Left renal cortex interstitium (tissue), 4 donors: ENCODE results near the gene CD99. TPM values are rescaled to one million over a fixed set of nuclear protein-coding genes. Genes with fewer than 3 reads are reported as not detected.

Experiments used
- DNase-seq, 4 donors: peaks; one replicate each; pipeline ENCODE4 v3.0.0-alpha.2; 2013; ENCODE audit warnings: low read depth in 4 of 4, low spot score in 2 of 4, missing footprints in 1 of 4
- polyA plus RNA-seq, 4 donors: library from polyadenylated mRNA; unstranded; fragments of 120-200 nt; gene quantifications; one replicate each; pipeline ENCODE4 v1.2.1, GENCODE V29; 2013; ENCODE audit not compliant: insufficient read length in 4 of 4

Gene CD99, protein sequence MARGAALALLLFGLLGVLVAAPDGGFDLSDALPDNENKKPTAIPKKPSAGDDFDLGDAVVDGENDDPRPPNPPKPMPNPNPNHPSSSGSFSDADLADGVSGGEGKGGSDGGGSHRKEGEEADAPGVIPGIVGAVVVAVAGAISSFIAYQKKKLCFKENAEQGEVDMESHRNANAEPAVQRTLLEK
- 100 to 1,000 TPM; 201 to 291 (median 209) TPM for polyA plus RNA-seq

DNA sequence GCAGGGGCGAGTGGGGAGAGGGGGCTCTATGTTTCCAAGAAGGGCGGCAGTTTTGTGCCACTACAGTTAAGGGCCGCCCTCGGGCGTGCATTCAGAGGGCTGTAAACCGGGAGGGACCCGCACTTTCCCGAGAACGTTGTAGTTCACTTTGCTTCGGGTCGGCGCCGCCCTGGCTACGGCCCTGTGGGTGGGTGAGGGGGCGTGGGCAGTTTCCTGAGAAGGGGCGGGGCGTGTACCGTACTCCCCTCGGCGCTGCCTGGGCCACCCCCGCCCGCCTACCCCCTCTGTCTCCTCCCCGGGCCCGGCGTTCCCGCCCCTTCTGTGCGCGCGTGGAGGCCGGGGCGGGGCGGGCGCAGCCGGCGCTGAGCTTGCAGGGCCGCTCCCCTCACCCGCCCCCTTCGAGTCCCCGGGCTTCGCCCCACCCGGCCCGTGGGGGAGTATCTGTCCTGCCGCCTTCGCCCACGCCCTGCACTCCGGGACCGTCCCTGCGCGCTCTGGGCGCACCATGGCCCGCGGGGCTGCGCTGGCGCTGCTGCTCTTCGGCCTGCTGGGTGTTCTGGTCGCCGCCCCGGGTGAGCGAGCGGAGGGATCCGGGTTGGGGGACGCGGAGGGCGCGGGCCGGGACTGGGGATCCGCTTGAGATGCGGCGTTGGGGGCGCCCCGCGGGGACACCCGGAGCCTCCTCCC lies at the start of gene CD99:
TSS of gene CD99 (plus strand) at position 440 of the 687 bp plus-strand sequence. CDS start at position 506, 66 bp downstream.
- DNase-seq = peak; percentile 63 to 83 (median 73)

DNA sequence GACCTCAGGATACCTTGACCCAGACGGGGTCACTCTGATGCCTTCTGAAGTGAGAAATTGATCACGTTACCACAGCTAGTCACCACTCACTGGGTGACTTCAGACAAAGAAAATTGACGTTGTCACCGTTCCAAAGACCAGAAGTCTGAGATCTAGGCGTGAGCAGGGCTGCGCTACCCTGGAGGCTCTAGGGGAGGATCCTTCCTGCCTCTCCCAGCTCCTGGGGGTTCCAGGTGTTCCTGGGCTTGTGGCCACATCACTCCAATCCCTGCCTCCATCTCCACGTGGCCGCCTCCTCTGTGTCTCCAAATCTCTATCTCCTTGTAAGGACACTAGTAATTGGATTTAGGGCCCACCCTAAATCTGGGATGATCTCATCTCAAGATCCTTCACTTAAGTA lies 48.9 kb upstream of the CD99 start:
- DNase-seq = no peak

- no peak for DNase-seq
Measured at GRCh38 chrX:2642791-2643190, 48.3 kb upstream of the CD99 start.

- no peak for DNase-seq
Measured at GRCh38 chrX:2643880-2644279, 47.2 kb upstream of the CD99 start.

- no peak for DNase-seq
Measured at GRCh38 chrX:2645563-2645962, 45.5 kb upstream of the CD99 start.

GRCh38 chrX:2647627-2648026 lies 43.5 kb upstream of the CD99 start:
- DNase-seq = no peak

- DNase-seq = no peak
Measured at GRCh38 chrX:2650037-2650436, 41.1 kb upstream of the CD99 start.

- no peak for DNase-seq
Measured at GRCh38 chrX:2650865-2651264, 40.2 kb upstream of the CD99 start.

- no peak for DNase-seq
Measured at GRCh38 chrX:2652106-2652505, 39.0 kb upstream of the CD99 start.

DNA sequence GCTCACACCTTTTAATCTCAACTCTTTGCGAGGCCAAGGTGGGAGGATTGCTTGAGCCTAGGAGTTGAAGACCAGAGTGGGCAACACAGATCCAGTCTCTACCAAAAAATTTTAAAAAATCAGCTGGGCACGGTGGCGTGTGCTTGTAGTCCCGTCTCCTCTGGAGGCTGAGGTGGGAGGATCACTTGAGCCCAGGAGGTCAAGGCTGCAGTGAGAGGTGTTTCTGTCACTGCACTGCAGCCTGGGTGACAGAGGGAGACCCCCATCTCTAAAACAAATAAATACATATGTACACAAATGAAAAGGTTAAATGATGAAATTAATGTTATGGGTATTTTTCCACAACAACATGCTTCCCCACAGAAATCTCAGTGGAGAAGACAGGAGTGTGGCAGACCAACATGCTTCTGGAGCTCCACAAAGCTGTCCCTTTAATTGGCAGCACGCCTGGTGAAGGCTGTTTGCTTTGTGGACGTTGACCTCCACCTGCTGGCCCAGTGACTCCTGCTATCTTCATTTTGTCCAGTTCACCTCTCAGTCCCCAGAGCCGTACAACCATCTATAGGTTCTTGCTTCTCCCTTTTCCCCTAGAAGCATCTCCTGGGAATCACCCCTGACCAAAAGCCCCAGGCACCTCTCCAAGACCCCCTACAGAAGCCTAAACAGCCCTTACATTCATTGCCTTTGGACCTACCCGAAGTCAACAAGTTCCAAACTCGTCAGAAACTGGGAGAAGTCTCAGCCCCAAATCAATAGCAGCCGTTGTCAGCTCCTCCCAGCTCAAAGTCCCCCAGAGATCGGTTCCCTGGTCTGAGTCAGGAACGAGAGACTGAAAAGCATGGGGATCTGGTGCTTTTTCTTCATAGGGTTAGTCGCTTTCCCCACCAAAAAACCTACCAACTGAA lies 36.4 kb upstream of the CD99 start:
- no peak for DNase-seq

- no peak for DNase-seq
Measured at GRCh38 chrX:2656257-2656836, 34.7 kb upstream of the CD99 start.

DNA sequence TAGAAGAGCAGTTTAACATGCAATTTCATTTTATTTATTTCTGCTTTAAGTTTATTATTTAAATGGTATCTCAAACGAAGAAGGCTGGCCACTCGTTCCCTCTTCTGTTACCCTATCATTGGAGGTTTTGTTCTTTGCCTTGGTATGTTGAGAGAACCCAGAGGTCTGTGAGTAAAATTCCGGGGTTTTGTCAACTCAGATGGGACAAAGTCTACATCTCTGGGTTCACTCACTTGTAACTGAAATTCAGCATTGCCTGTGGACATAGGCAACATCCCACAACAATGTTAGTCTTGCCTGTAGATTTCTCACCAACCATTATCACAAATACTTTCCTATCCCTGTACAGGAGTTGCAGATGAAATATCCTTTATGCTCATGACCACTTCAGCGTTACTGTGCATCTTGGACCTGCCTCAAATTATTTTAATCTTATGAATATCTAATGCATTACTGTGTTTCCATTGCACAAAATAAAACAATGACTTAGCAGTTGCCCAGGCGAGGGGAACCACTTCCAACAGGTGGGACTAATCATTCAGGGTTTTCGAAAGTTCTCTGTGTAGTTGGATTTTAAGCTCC lies 33.5 kb upstream of the CD99 start:
- no peak for DNase-seq

DNA sequence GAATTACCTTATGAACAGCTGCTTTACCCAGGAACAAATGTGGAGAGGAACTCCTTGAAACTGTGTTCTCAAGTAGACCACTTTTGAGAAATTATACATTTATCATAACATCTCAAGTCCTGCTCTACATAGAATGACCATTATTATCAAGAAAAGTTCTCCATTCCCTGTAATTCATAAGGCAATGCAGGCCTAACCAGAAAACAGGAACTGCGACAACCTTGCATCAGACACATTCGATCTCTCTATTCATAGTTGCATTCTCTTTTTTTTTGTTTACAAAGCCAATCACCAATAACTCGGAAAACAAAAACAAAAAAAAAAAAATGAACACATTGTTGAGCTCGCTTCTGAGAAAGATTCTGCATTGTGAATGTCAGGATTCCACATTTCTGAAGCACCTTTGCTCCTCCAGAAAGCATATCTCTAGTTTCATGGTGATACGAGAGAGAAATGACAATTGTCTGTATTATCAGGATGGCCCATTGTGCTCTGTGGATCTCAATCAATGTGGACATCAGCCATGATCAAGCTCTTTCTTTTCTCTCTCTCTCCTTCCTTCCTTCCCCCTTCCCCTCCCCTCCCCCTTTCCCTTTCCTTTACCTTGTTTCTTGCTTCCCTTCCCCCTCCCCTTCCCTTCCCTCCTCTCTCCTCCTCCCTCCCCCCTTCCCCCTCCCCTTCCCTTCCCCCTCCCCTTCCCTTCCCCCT lies 32.4 kb upstream of the CD99 start:
- no peak for DNase-seq

GRCh38 chrX:2662586-2662985 lies 28.5 kb upstream of the CD99 start:
- DNase-seq = no peak

DNA sequence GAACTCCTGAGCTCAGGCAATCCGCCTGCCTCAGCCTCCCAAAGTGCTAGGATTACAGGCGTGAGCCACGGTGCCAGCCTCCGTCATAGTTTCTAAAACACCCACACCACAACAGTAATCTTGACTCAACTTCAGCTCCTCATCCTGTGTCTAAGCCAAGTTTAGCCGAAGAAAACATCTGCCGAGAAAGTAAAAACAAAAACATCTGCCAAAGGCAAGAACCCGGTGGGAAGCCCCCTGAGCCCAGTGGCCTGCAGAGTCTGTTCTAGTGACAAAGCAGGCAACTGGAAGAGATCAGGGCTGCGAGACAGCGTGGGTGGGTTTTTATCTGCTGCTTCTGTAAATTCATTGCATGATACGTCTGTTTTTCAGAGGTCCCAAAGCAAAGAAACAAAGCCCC lies 26.6 kb upstream of the CD99 start:
- peak in 3 of 4 donors; percentile 32 to 55 (median 44) for DNase-seq

- DNase-seq = no peak
Measured at GRCh38 chrX:2665387-2666304, 25.4 kb upstream of the CD99 start.

- no peak for DNase-seq
Measured at GRCh38 chrX:2666491-2666890, 24.6 kb upstream of the CD99 start.

DNA sequence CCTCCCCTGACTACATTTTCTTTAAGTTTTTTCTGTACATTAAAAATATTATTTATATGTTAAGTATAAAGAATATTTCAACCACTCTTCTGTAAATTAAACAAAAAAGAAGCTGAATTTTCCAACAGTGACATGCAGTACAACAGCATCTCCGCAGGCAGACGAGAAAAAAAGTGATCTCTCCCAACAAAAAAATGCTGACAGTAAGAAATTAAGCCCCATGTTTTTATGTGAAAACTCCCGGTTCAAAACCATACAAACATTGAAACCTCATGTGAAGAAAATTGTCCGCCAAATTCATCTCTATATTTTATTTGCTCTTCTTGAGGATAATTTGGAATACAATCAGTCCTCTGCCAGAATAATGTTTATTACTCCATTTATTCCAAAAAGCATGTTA lies 20.1 kb upstream of the CD99 start:
- no peak for DNase-seq

GRCh38 chrX:2672084-2672483 lies 19.0 kb upstream of the CD99 start:
- no peak for DNase-seq
